ENCODE measurements around the gene PHKB.
"Not testable (repeated sequence)": the region's sequence is repeated elsewhere in the genome, so short reads cannot be mapped to it uniquely, and the experiment has no call there.

Gene PHKB

GRCh38 chr16:47460711-47461597 is at the start of gene PHKB, which contains the start of gene ITFG1:
Gene PHKB, plus strand, starts transcription at chr16:47461331. Its CDS starts 20 bp downstream, at chr16:47461351.
Gene ITFG1, minus strand, starts transcription at chr16:47461063. Its CDS starts 18 bp downstream, at chr16:47461045.
- Mint-ChIP-seq H3K9me3 (no peaks in the 10 kb centered on the region), H3K27ac (peak within 1 kb of the TSS; percentile 90), H3K27me3 (no peaks in the 10 kb centered on the region)

DNA sequence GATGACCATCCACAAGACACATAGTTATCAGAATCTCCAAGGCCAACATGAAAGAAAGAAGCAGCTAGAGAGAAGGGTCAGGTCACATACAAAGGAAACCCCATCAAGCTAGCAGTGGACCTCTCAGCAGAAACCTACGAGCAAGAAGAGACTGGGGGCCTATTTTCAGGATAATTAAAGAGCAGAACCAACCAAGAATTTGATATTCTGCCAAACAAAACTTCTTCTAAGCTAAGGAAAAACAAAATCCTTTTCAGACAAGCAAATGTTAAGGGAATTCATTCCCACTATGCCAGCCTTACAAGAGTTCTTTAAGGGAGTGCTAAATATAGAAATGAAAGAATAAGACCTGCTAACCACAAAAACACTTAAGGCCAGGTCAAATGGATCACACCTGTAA is 48.1 kb upstream of the PHKB start:
- Mint-ChIP-seq H3K27ac (no peak overlapping the region), H3K4me3 (no peak overlapping the region), H3K27me3 (no peaks in the 10 kb centered on the region), H3K36me3 (peaks cover 62% of the 10 kb centered on the region), H3K4me1 (peaks cover 5% of the 10 kb centered on the region), H3K9me3 (no peaks in the 10 kb centered on the region)
- ATAC-seq, result no peak

More at GRCh38 chr16:47460711-47461597, at the start of gene PHKB, which contains the start of gene ITFG1:
- Mint-ChIP-seq H3K36me3 (peaks cover 40% of the 10 kb centered on the region), H3K4me3 (peak within 1 kb of the TSS; percentile 97), H3K4me1 (peaks cover 72% of the 10 kb centered on the region)
- peak; percentile 95 for ATAC-seq

GRCh38 chr16:47416869-47417268 is 44.3 kb upstream of the PHKB start:
- peaks cover 73% of the 10 kb centered on the region for H3K36me3 Mint-ChIP-seq
- H3K27me3 Mint-ChIP-seq, result no peaks in the 10 kb centered on the region
- H3K9me3 Mint-ChIP-seq, result no peaks in the 10 kb centered on the region
- H3K4me1 Mint-ChIP-seq, result peaks cover 5% of the 10 kb centered on the region
- no peak overlapping the region for H3K4me3 Mint-ChIP-seq
- H3K27ac Mint-ChIP-seq, result no peak overlapping the region
- no peak for ATAC-seq

GRCh38 chr16:47424846-47425245 is 36.3 kb upstream of the PHKB start:
- peaks cover 76% of the 10 kb centered on the region for H3K36me3 Mint-ChIP-seq
- no peak overlapping the region for H3K4me3 Mint-ChIP-seq
- no peak overlapping the region for H3K27ac Mint-ChIP-seq
- no peaks in the 10 kb centered on the region for H3K27me3 Mint-ChIP-seq
- H3K4me1 Mint-ChIP-seq, result no peaks in the 10 kb centered on the region
- H3K9me3 Mint-ChIP-seq, result no peaks in the 10 kb centered on the region
- no peak for ATAC-seq

DNA sequence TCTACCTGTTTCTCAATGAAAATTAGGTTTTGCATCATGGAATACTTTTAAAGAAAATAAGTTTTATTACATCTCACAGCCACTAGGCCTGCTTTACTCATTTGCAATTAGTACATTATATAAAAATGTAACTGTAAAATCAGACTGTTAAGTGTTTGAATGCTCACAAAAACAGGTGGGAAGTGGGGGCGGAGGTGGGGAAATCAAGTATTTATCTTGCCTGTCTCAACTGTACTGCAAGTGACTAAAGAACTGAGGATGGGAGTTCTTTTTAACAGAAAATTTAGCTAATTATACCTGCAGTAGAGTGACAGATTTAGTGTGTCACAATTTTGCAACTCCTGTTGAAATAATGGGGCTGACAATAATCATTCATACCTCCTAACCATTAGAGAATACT is 34.3 kb upstream of the PHKB start:
- Mint-ChIP-seq H3K9me3 (no peaks in the 10 kb centered on the region), H3K27me3 (no peaks in the 10 kb centered on the region), H3K27ac (no peak overlapping the region), H3K4me3 (no peak overlapping the region), H3K4me1 (peaks cover 3% of the 10 kb centered on the region), H3K36me3 (peaks cover 64% of the 10 kb centered on the region)
- no peak for ATAC-seq

- no peak for ATAC-seq
- H3K27me3 Mint-ChIP-seq, result no peaks in the 10 kb centered on the region
- H3K4me3 Mint-ChIP-seq, result no peak overlapping the region
- no peaks in the 10 kb centered on the region for H3K9me3 Mint-ChIP-seq
- peaks cover 18% of the 10 kb centered on the region for H3K4me1 Mint-ChIP-seq
- peaks cover 48% of the 10 kb centered on the region for H3K36me3 Mint-ChIP-seq
- H3K27ac Mint-ChIP-seq, result no peak overlapping the region
Measured at GRCh38 chr16:47431960-47432359, 29.2 kb upstream of the PHKB start.

DNA sequence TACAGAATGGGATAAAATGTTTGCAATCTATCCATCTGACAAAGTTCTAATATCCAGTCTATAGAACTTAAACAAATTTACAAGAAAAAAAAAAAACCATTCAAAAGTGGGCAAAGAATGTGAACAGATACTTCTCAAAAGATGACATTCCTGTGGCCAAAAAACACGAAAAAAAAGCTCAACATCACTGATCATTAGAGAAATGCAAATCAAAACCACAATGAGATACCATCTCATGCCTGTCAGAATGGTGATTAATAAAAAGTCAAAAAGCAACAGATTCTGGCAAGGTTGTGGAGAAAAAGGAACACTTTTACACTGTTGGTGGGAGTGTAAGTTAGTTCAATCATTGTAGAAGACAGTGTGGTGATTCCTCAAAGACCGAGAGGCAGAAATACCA is 26.9 kb upstream of the PHKB start:
- Mint-ChIP-seq H3K4me1 (peaks cover 30% of the 10 kb centered on the region), H3K36me3 (peaks cover 55% of the 10 kb centered on the region)
- not testable (repeated sequence) for H3K27ac Mint-ChIP-seq, H3K9me3 Mint-ChIP-seq, H3K4me3 Mint-ChIP-seq, ATAC-seq, H3K27me3 Mint-ChIP-seq

DNA sequence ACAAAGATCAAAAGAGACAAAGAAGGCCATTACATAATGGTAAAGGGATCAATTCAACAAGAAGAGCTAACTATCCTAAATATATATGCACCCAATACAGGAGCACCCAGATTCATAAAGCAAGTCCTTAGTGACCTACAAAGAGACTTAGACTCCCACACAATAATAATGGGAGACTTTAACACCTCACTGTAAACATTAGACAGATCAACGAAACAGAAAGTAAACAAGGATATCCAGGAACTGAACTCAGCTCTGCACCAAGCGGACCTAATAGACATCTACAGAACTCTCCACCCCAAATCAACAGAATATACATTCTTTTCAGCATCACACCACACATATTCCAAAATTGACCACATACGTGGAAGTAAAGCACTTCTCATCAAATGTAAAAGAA is 21.1 kb upstream of the PHKB start:
- not testable (repeated sequence) for ATAC-seq, H3K4me3 Mint-ChIP-seq, H3K27ac Mint-ChIP-seq, H3K27me3 Mint-ChIP-seq
- Mint-ChIP-seq H3K36me3 (peaks cover 76% of the 10 kb centered on the region), H3K4me1 (peaks cover 26% of the 10 kb centered on the region), H3K9me3 (peaks cover 11% of the 10 kb centered on the region)

DNA sequence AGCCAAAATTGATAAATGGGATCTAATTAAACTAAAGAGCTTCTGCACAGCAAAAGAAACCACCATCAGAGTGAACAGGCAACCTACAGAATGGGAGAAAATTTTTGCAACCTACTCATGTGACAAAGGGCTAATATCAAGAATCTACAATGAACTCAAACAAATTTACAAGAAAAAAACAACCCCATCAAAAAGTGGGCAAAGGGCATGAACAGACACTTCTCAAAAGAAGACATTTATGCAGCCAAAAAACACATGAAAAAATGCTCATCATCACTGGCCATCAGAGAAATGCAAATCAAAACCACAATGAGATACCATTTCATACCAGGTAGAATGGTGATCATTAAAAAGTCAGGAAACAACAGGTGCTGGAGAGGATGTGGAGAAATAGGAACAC is 18.2 kb upstream of the PHKB start:
- peaks cover 11% of the 10 kb centered on the region for H3K9me3 Mint-ChIP-seq
- peaks cover 68% of the 10 kb centered on the region for H3K36me3 Mint-ChIP-seq
- H3K27ac Mint-ChIP-seq, ATAC-seq, H3K4me3 Mint-ChIP-seq, H3K27me3 Mint-ChIP-seq: not testable (repeated sequence)
- H3K4me1 Mint-ChIP-seq, result peaks cover 22% of the 10 kb centered on the region

DNA sequence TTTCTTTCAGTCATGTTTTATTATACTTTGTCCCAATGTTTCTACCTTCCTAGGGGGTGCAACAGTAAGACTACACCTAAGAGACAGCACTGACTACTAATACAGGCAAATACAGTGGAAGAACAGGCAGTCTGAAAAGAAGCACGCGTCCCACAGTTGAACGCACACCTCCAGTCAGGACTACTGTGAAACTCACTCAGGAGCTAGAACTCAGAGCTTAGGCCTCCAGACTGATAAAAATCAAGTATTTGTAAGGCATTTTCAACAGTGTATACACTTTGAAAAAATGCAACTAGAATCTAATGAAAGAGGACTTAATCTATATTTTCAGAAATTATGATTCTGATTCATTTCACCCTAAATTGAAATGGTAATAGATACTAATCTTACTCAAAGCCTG is 14.7 kb upstream of the PHKB start:
- Mint-ChIP-seq H3K27me3 (no peaks in the 10 kb centered on the region), H3K4me1 (peaks cover 7% of the 10 kb centered on the region), H3K4me3 (no peak overlapping the region), H3K27ac (no peak overlapping the region), H3K36me3 (peaks cover 51% of the 10 kb centered on the region), H3K9me3 (peaks cover 3% of the 10 kb centered on the region)
- no peak for ATAC-seq

DNA sequence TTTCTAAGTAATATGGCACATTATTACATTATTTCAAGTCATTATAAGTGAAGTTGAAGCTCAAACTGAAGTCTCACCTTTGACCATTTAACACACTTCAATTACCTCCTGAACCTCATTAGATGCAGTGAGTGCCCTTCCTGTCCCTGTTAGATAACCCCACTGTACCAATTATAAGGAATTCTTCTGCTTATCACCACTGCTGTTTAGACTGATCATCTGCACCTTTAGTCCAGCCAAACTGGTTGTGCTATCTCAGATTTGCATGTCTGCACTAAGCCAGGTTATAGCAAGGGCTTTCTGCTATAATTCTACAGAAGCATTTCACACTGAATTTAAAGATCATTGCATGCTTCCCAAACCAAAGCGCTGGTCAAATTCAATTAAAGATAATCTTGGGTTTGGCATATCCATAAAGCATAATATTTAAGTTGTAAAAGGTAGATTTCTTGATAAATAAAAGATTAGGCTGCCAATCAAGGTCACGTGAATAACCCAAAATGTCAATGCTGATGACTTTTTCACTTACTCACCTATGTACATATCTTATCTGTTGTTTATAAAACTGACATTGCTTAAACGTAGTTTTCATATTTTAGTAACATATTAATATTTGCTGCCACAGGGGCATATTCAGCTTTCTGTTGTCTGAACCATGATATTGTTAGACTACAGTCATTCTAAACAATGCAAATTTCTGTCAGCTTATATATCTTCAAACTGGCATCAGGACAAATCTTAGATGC is 12.1 kb upstream of the PHKB start:
- H3K4me3 Mint-ChIP-seq, result no peak overlapping the region
- H3K27me3 Mint-ChIP-seq, result no peaks in the 10 kb centered on the region
- no peaks in the 10 kb centered on the region for H3K9me3 Mint-ChIP-seq
- no peak overlapping the region for H3K27ac Mint-ChIP-seq
- no peak for ATAC-seq
- H3K36me3 Mint-ChIP-seq, result peaks cover 51% of the 10 kb centered on the region
- peaks cover 7% of the 10 kb centered on the region for H3K4me1 Mint-ChIP-seq

DNA sequence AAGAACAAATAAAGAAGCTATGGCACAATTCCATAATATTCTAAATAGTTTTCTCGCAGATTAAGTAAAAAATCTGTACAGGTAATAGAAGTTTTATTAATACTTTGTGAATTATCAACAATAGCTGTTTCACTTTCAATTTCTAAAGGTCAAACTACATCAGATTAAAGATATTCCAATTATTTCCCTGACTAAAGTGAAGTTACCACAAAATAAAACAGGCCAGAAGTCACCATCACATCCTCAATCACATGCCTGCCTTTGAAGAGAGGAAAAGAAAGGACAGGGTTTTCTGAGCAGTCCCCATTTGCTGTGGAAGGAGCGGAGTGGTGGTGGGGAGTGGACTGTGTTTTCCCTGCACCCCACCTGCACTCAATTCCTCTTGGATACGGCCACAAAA is 11.3 kb upstream of the PHKB start:
- H3K36me3 Mint-ChIP-seq, result peaks cover 51% of the 10 kb centered on the region
- H3K27me3 Mint-ChIP-seq, result no peaks in the 10 kb centered on the region
- H3K4me1 Mint-ChIP-seq, result peaks cover 7% of the 10 kb centered on the region
- no peak overlapping the region for H3K27ac Mint-ChIP-seq
- H3K4me3 Mint-ChIP-seq, result no peak overlapping the region
- no peak for ATAC-seq
- H3K9me3 Mint-ChIP-seq, result no peaks in the 10 kb centered on the region

GRCh38 chr16:47458331-47458730 is 2.8 kb upstream of the PHKB start:
- peaks cover 59% of the 10 kb centered on the region for H3K4me1 Mint-ChIP-seq
- peaks cover 51% of the 10 kb centered on the region for H3K36me3 Mint-ChIP-seq
- H3K27ac Mint-ChIP-seq, result peak overlapping the region; percentile 12

DNA sequence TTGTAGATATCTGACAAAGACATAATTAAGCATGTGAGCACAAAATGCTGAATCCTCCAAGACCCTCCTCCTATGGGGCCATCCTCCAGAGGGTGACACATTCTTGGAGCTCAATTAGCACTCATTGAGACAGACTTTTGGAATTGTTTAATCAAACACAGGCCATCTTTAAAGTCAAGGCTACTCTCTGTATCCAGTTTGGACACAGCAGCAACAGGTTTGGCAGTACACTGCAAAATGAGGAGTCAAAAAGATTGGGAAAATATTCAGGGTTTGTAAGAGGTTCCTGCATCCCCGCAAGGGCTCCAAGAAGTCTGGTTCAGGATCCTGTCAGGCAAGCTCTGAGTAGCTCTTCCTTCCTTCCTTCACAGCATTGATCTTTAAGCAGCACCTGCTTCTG is 1.5 kb upstream of the PHKB start:
- H3K4me1 Mint-ChIP-seq, result peaks cover 71% of the 10 kb centered on the region
- no peaks in the 10 kb centered on the region for H3K27me3 Mint-ChIP-seq
- ATAC-seq, result no peak
- H3K9me3 Mint-ChIP-seq, result no peaks in the 10 kb centered on the region
- peak overlapping the region; percentile 90 for H3K27ac Mint-ChIP-seq
- peaks cover 47% of the 10 kb centered on the region for H3K36me3 Mint-ChIP-seq
- peak overlapping the region; percentile 97 for H3K4me3 Mint-ChIP-seq

More at GRCh38 chr16:47458331-47458730, 2.8 kb upstream of the PHKB start:
- H3K4me3 Mint-ChIP-seq, result peak overlapping the region; percentile 2
- no peaks in the 10 kb centered on the region for H3K9me3 Mint-ChIP-seq
- no peak for ATAC-seq
- H3K27me3 Mint-ChIP-seq, result no peaks in the 10 kb centered on the region

DNA sequence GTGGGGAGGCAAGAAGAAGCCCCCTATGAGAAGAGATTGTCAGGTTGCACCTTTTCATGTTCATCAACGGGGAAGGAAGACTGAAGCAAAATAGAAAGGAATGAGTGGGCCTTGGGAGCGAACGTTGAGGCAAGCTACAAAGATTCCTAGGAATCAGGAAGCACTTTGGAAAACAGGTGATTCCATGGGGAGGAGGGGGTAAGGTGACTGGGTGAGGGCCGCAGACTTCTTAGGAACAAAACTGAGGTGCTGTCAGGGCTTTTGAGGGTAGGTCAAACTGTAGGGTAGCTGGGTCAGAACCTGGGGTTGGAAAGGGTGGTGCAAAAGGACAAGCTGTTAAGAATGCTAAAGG is 796 bp upstream of the PHKB start:
- Mint-ChIP-seq H3K9me3 (no peaks in the 10 kb centered on the region), H3K27me3 (no peaks in the 10 kb centered on the region), H3K36me3 (peaks cover 42% of the 10 kb centered on the region), H3K27ac (peak overlapping the region; percentile 90), H3K4me1 (peaks cover 70% of the 10 kb centered on the region), H3K4me3 (peak overlapping the region; percentile 97)
- ATAC-seq, result no peak
